CD4-positive, alpha-beta T cell treated with Interleukin-15 for 1 hour (primary cell): Measurements from ENCODE around the gene EIF2B4.
"Not testable (repeated sequence)": the region's sequence is repeated elsewhere in the genome, so short reads cannot be mapped to it uniquely, and the experiment has no call there.

Experiments
- DNase-seq: peaks from one replicate; pipeline ENCODE4 v3.0.0-alpha.2; 2020

The EIF2B4 gene

GRCh38 chr2:27377618-27378095 is 7.5 kb upstream of the EIF2B4 start:
- DNase-seq, result no peak

DNA sequence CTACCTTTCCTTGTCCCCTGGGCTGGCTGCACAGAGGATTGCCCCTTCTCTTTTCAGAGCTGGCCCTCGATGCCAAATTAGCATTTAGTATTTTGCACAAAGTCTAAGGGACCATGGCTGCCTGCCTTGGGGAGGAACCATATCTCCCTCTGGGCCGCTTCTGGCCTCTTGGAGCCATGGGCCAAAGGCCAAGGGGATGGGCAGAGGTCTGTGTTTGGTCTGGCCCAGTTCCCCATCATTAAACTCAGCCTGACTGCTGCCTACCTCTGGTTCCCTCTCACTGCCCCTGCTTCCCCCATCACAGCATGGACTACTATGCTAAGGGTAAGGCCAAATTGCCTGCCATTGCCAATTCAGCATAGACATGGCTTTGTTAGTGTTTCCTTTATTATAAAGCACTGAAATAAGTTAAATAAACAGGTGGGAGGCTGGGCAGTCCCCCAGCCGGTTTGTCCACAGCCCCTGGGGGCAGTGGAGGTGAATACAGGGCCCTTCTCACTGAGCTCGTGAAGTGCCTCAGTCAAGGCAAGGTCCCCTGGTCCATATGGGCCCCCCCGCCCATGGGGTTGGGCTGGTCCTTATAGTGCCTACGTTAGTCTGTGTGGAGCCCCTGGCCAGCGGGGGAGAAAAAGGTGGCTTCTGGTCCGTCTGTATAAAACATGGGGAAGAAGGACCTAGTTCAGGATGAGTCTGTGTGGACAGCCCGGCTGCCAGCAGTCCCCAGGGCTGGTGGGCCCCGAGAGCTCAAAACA is 6.9 kb upstream of the EIF2B4 start:
- no peak for DNase-seq

GRCh38 chr2:27376151-27376865 is 6.2 kb upstream of the EIF2B4 start:
- no peak for DNase-seq

GRCh38 chr2:27375513-27376099 is 5.5 kb upstream of the EIF2B4 start:
- DNase-seq, result no peak

DNA sequence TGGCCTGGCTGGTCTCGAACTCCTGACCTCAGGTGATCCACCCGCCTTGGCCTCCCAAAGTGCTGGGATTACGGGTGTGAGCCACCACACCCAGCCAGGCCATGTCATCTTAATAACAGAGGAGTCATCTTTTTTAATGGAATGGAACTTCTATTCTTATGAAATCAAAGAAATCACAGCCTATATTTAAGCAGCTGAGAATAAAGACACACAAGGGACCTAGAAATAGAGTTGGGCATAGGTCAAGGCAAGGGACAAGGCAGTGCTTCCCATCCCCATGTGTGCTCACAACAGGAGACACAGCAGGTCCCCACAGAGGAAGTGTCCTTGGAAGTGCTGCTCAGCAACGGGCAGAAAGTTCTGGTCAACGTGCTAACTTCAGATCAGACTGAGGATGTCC is 3.4 kb upstream of the EIF2B4 start:
- no peak for DNase-seq

GRCh38 chr2:27372937-27373336 is 2.8 kb upstream of the EIF2B4 start:
- no peak for DNase-seq

GRCh38 chr2:27370816-27371620 is 880 bp upstream of the EIF2B4 start:
- DNase-seq, result peak; percentile 51

DNA sequence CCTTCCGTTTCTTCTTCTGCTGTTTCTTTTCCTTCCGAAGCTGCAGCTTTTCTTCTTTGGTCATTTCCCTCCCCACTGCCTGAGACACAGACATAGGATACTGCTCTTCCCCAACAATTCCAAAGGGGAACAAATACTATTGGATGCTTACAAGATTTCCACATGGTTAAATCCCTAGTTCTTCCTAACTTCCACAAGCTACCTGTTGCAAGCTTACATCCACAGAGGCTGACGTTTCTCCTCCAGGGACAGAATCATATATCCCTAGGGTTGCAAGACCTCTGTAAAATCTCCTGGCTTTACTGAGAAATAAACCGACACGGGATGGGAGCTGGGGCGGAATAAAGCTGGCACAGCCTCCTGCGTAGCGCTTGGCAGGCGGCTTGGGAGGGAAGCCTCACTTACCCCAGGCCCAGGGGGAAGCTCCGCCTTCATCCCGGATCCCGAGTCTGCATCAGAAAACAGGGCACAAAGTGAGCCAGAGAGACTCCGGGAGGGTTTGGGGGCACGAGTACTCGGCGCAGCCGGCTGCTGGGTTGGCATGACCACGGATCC is 590 bp downstream of the EIF2B4 start:
- DNase-seq, result no peak

GRCh38 chr2:27363933-27364332 is 6.2 kb downstream of the EIF2B4 start:
- DNase-seq, result no peak

DNA sequence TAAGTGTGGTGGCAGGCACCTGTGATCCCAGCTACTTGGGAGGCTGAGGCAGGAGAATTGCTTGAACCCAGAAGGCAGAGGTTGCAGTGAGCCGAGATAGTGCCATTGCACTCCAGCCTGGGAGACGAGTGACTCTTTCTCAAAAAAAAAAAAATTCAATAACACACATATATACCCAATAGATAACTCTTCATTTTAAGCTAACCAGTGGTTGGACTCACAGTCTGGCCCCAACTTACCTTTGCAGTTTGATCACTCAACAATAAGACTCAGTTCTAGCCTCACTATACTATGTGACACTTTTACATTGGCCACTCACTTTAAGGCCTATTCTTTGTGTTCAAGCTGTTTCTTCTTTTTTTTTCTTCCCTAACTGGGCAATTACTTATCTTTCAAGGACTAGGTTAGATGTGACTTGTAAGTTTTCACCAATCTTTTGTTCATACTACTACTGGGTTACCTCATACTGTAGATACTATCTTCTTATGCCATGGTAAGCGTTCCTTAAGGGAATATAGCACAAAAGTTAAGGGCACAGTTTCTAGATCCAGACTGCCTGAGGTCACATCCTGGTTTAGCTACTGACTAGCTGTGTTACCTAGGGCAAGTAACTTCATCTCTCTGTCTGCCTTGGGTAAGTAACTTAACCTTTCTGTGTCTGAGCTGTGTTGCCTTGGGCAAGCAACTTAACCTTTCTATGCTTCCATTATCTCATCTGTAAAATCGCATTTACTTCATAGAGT is 7.3 kb downstream of the EIF2B4 start:
- no peak for DNase-seq

DNA sequence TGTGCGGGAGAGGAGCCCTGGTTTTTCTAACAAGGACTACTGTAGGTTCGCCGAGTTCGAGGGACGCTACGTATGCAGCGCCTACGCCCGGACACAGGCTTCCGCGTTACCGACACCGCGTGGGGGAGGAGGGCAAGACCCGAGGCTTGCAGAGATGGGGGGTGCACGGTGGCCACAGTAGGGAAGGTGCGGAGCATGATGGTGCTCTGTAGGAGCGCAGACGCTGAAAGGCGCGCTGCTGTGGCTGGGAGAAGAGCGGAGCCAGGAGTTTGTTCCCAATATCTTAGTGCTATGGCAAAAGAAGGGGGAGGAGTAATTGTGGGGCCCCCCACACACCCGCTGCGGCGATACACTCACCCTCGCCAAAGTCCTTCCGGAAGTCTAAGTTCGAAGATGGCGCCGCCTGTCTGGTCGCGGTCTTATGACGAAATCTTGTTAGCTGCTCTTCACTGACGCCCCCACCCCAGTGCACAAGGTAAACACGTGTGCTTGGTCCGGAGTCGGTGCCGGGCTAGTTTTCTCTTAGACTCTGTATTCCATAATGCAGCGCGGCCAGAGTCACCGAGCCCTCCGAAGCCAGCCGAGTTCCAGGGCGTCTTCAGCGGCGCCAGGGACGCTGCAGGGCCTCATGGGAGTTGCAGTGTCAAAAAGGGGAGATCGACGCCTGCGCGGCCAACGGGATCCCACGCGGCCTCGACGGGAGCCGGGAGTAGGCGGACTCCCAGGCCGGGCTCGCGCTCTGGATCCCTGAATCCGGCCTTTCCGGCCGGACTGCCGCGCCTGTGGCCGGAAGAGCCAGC is 13.6 kb downstream of the EIF2B4 start, which contains the start of gene GTF3C2:
TSS of gene GTF3C2 (minus strand) at position 383 of the 800 bp plus-strand sequence. CDS start 13,210 bp downstream, outside the sequence.
- peak; percentile 93 for DNase-seq

- peak; percentile 53 for DNase-seq
These were observed 14.1 kb downstream of the EIF2B4 start for GRCh38 chr2:27356056-27356381.

DNA sequence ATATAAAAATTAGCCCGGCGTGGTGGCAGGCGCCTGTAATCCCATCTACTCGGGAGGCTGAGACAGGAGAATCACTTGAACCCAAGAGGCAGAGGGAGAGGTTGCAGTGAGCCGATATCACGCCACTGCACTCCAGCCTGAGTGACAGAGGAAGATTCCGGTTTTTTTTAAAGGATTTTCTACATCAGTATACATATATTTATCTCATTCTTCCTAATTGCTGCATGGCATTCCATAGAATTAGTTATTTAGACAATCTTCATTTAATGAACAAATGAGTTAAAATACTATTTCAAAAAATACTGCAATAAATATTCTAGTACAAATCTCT is 15.6 kb downstream of the EIF2B4 start:
- no peak for DNase-seq

- DNase-seq, result no peak
These were observed 16.2 kb downstream of the EIF2B4 start for GRCh38 chr2:27353762-27354596.

- DNase-seq, result not testable (repeated sequence)
These were observed 16.8 kb downstream of the EIF2B4 start for GRCh38 chr2:27353386-27353761.

- no peak for DNase-seq
These were observed 18.1 kb downstream of the EIF2B4 start for GRCh38 chr2:27351802-27352598.

DNA sequence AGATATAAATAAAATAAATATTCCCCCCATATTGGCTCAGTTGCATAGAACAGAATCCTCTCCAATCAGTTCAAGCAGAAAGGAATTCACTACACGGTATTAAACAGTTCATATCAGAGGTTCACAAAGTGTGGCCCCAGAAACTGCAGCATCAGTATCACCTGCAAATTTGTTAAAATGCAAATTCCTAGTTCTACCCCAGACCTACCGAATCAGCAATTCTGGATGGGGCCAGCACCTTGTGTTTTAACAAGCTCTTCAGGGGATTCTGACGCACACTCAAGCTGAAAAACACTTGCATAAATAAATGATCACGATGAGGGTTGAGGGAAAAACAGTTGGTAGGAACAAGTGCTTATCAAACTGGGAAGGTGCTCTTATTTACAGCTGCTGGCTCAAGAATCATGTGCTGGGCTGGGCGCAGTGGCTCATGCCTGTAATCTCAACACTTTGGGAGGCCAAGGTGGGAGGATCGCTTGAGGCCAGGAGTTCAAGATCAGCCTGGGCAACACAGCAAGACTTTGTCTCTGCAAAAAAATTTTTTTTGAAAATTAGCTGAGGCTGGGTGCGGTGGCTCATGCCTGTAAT is 19.9 kb downstream of the EIF2B4 start:
- DNase-seq, result no peak

- DNase-seq, result no peak
These were observed 22.5 kb downstream of the EIF2B4 start for GRCh38 chr2:27347641-27348040.

DNA sequence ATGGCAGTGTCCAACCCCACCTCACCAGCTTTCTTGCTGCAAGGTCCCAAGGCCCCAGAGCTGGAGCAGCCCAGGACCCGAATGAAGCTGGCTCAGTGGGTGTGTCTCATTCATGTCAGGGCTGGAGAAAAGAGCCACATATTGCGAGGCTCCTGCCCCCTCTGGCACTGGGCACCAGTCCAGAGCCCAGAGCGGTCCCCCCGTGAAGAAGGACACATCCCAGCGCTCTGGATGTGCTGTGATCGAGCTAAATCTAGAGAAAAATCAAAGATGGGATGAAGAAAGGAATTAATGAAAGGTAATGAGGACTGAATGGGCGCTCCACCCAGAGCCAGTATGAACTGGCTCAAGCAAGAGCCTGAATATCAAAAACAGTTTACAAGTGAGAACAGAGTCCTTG is 34.0 kb downstream of the EIF2B4 start:
- DNase-seq, result no peak
